Suprapubic skin (tissue), 4 donors: ENCODE measurements around the gene ERP27. TPM values are rescaled to one million over a fixed set of nuclear protein-coding genes. Genes with fewer than 3 reads are reported as not detected.

Experiments used
- DNase-seq, 2 donors: peaks; one replicate each; pipeline ENCODE4 v3.0.0-alpha.2; 2019; ENCODE audit warnings: low spot score in 2 of 2
- H3K27ac ChIP-seq: fragments of 200-600 bp; sonication (generic); one replicate; pipeline ENCODE4 v1.5.1; 2019
- H3K27me3 ChIP-seq: fragments of 200-600 bp; sonication (generic); one replicate; pipeline ENCODE4 v1.5.1; 2019
- H3K36me3 ChIP-seq: fragments of 200-600 bp; sonication (generic); one replicate; pipeline ENCODE4 v1.5.1; 2019
- H3K4me1 ChIP-seq: fragments of 200-600 bp; sonication (generic); one replicate; pipeline ENCODE4 v1.5.1; 2019
- H3K4me3 ChIP-seq: fragments of 200-600 bp; sonication (generic); one replicate; pipeline ENCODE4 v1.5.1; 2019; ENCODE audit warnings: mild to moderate bottlenecking
- H3K9me3 ChIP-seq: fragments of 200-600 bp; sonication (generic); one replicate; pipeline ENCODE4 v1.5.1; 2019
- EP300 ChIP-seq: sonication (generic); formaldehyde crosslinking; IDR thresholded peaks from one replicate; pipeline ENCODE4 v1.6.1; 2017; ENCODE audit warnings: antibody characterized with exemption
- POLR2A ChIP-seq, 2 donors: fragments of 450-650 bp; IDR thresholded peaks; one replicate each; pipeline ENCODE4 v1.6.1; 2017; ENCODE audit warnings: antibody characterized with exemption in 2 of 2, mild to moderate bottlenecking in 2 of 2, moderate library complexity in 2 of 2
- POLR2AphosphoS5 ChIP-seq, 3 donors: sonication (generic); formaldehyde crosslinking; IDR thresholded peaks; one replicate each; pipeline ENCODE4 v1.6.1; 2017; ENCODE audit warnings: antibody characterized with exemption in 3 of 3
- WGBS: methylation state at CpG from one replicate; pipeline ENCODE4 v1.1.5; 2018; 5-methylcytosine and 5-hydroxymethylcytosine counted together
- total RNA-seq, 4 donors: library from RNA; depleted of rRNA; stranded (reverse); fragments of >200 nt; gene quantifications; one replicate each; pipeline ENCODE4 v1.1.0, GENCODE V29; 2016
- TF ChIP-seq, protein P1 (sequence below), 2 donors: fragments of 200-600 bp in 1 of 2; fragments of 450-650 bp in 1 of 2; sonication (generic) in 1 of 2; IDR thresholded peaks; one replicate each; pipeline ENCODE4 v1.5.1; 2016 to 2019; ENCODE audit warnings: antibody characterized with exemption in 2 of 2, mild to moderate bottlenecking in 1 of 2, moderate library complexity in 1 of 2

ERP27 gene
- total RNA-seq, 4 donors from 2014 or later = 0.21 to 2.5 (median 0.91) TPM; not detected in 1

DNA sequence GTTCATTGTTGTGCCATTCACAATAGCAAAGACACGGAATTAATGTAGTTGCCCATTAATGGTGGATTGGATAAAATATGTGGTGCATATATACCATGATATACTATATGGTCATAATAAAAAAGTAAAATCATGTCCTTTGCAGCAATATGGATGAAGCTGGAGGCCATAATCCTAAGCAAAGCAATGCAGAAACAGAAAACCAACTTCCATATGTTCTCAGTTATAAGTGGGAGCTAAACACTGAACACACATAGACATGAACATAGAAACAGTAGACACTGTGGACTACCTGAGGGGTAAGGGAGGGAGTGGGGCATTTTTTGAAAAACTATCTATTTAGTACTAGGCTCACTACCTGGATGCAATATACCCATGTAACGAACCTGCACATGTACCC is 3.0 kb upstream of the ERP27 start:
- Histone ChIP-seq H3K4me1 (peaks cover 7% of the 10 kb centered on the region), H3K36me3 (peaks cover 31% of the 10 kb centered on the region), H3K4me3 (no peak overlapping the region), H3K9me3 (no peaks in the 10 kb centered on the region), H3K27ac (no peak overlapping the region), H3K27me3 (no peaks in the 10 kb centered on the region)
- TF ChIP-seq, protein P1, sequence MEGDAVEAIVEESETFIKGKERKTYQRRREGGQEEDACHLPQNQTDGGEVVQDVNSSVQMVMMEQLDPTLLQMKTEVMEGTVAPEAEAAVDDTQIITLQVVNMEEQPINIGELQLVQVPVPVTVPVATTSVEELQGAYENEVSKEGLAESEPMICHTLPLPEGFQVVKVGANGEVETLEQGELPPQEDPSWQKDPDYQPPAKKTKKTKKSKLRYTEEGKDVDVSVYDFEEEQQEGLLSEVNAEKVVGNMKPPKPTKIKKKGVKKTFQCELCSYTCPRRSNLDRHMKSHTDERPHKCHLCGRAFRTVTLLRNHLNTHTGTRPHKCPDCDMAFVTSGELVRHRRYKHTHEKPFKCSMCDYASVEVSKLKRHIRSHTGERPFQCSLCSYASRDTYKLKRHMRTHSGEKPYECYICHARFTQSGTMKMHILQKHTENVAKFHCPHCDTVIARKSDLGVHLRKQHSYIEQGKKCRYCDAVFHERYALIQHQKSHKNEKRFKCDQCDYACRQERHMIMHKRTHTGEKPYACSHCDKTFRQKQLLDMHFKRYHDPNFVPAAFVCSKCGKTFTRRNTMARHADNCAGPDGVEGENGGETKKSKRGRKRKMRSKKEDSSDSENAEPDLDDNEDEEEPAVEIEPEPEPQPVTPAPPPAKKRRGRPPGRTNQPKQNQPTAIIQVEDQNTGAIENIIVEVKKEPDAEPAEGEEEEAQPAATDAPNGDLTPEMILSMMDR (IDR thresholded peaks at IDR 0.05) = no peak
- no peak for TF ChIP-seq EP300
- no peak for DNase-seq
- 95% methylated on average over 2 of the region's 2 CpGs for WGBS

DNA sequence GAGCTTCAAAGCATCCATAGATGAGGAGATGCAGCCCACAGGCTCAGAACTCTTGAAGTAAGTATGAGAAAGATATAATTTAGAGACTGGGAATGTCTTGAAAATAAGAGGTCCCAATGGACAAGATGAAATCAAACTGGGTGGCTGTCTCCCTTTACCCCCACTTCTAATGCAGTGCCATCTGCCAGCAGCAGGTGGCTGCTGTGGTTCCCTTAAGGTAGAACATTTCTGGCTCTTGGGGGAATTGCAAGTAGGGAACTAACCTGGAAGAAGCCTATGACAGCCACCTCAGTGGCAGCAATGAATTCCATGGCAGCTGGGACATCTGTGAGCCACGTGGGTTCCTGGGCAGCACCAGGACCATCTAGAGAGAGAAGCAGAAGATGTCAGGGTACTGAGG is 648 bp downstream of the ERP27 start:
- no peaks in the 10 kb centered on the region for H3K27me3 ChIP-seq
- H3K4me3 ChIP-seq = no peak overlapping the region
- H3K9me3 ChIP-seq = no peaks in the 10 kb centered on the region
- H3K27ac ChIP-seq = no peak overlapping the region
- TF ChIP-seq EP300 (no peak), POLR2AphosphoS5 (IDR thresholded peaks at IDR 0.05) (no peak), POLR2A (IDR thresholded peaks at IDR 0.05) (no peak)
- TF ChIP-seq, protein P1 (IDR thresholded peaks at IDR 0.05) = no peak
- H3K36me3 ChIP-seq = peaks cover 16% of the 10 kb centered on the region
- no peak for DNase-seq
- 86% methylated on average over 1 of the region's 1 CpG for WGBS
- no peaks in the 10 kb centered on the region for H3K4me1 ChIP-seq

DNA sequence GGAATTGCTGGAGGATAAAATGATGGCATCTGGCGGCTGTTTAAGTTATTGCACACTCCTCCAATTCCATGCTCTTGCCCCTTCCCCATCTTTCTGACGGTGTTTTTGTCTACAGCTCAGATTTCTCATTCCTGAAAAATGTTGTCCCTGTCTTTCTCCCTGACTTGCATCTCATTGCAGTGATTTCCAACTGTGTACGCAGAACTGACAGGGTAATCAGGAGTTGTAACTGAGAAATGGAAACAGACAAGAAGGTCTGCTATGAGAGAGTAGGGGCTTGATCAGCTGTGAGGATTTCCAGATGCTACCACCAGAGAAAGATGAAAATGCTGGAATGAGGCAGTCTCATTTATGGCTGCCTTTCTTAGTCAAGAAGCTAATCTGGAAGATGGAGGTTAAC is 1.3 kb downstream of the ERP27 start:
- peaks cover 9% of the 10 kb centered on the region for H3K36me3 ChIP-seq
- no peaks in the 10 kb centered on the region for H3K4me1 ChIP-seq
- no peak overlapping the region for H3K4me3 ChIP-seq
- no peak overlapping the region for H3K27ac ChIP-seq
- no peak for DNase-seq
- no peaks in the 10 kb centered on the region for H3K27me3 ChIP-seq
- 93% methylated on average over 3 of the region's 3 CpGs for WGBS
- no peaks in the 10 kb centered on the region for H3K9me3 ChIP-seq
- no peak for TF ChIP-seq POLR2A (IDR thresholded peaks at IDR 0.05)

DNA sequence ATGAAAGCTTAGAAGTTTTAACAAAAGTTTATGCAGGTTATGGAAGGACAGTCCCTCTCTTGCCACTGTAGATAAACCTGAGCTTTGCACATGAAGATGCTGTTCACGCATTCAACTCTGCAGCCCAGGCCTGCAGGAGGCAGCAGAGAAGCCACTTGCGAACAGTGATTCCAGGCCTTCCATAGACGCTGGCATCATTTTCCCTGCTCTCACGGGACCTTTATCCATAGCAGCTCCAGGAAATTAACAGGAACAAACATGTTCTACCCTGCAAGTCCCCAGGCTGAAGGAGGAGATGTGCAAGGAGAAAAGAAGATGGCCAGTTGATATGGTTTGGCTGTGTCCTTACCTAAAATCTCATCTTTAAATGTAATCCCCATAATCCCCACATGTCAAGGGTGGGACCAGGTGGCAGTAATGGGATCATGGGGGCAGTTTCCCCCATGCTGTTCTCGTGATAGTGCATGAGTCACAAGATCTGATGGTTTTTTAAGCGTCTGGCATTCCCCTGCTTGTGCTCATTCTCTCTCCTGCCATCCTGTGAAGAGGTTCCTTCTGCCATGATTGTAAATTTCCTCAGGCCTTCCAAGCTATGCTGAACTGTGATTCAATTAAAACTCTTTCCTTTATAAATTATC is 2.0 kb downstream of the ERP27 start:
- TF ChIP-seq, protein P1 (IDR thresholded peaks at IDR 0.05) = no peak
- WGBS = 81% methylated on average over 6 of the region's 6 CpGs
- Histone ChIP-seq H3K4me1 (peaks cover 3% of the 10 kb centered on the region), H3K36me3 (peaks cover 2% of the 10 kb centered on the region), H3K27me3 (no peaks in the 10 kb centered on the region), H3K4me3 (no peak overlapping the region), H3K9me3 (no peaks in the 10 kb centered on the region), H3K27ac (no peak overlapping the region)
- no peak for DNase-seq

DNA sequence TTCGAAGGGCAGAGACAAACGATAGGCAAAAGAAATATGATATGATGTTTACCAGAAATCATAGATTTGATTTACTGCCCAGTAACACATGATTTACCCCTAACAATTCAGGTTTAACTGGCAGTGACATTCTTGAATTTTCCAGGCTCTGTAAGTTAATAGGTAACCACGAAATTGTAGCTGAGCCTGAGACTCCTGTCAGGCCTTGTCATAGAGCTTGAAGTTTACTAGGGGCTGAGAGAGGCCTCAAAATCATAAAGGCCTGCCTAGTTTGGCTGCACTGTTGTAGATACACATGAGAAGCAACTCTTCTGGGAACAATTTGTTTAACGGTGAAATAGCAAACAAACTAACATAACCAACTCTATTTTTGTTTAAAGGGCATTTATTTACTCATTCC is 3.3 kb downstream of the ERP27 start:
- Histone ChIP-seq H3K27ac (no peak overlapping the region), H3K4me3 (no peak overlapping the region), H3K36me3 (no peaks in the 10 kb centered on the region), H3K4me1 (peaks cover 6% of the 10 kb centered on the region), H3K27me3 (no peaks in the 10 kb centered on the region), H3K9me3 (no peaks in the 10 kb centered on the region)
- TF ChIP-seq POLR2AphosphoS5 (IDR thresholded peaks at IDR 0.05) (no peak), EP300 (no peak), POLR2A (IDR thresholded peaks at IDR 0.05) (no peak)
- TF ChIP-seq, protein P1 (IDR thresholded peaks at IDR 0.05) = no peak
- WGBS = 71% methylated on average over 4 of the region's 4 CpGs
- no peak for DNase-seq

DNA sequence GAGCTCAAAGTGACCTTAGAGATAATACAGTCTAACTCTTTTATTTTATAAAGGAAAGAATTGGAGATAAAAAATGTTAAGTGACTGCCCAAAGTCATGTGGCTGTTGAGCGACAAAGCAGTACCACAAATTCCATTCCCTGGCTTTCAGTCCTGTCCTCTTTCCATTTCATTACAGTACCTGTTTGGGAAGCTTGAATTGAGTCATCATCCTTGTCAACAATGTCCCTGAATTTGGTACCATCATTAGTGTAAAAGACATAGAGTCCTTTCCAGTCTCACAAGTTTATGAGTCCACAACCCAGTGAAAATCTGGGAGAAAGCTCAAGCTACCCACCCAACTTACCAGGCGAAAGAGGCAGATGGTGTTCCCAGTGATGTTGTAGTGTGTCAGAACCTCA is 3.8 kb downstream of the ERP27 start:
- TF ChIP-seq, protein P1 (IDR thresholded peaks at IDR 0.05) = no peak
- TF ChIP-seq EP300 (no peak), POLR2A (IDR thresholded peaks at IDR 0.05) (no peak), POLR2AphosphoS5 (IDR thresholded peaks at IDR 0.05) (no peak)
- no peak overlapping the region for H3K27ac ChIP-seq
- no peaks in the 10 kb centered on the region for H3K9me3 ChIP-seq
- no peaks in the 10 kb centered on the region for H3K27me3 ChIP-seq
- 74% methylated on average over 2 of the region's 2 CpGs for WGBS
- no peak overlapping the region for H3K4me3 ChIP-seq
- peaks cover 11% of the 10 kb centered on the region for H3K4me1 ChIP-seq
- no peaks in the 10 kb centered on the region for H3K36me3 ChIP-seq
- DNase-seq = no peak
